NCI-H1930 (cell line): ENCODE measurements around the gene KIF26B.

ENCODE experiments used
- DNase-seq, 2 experiments: peaks; one replicate each; lab custom pipeline; 2025; lab: John Stamatoyannopoulos, UW

Gene KIF26B

DNA sequence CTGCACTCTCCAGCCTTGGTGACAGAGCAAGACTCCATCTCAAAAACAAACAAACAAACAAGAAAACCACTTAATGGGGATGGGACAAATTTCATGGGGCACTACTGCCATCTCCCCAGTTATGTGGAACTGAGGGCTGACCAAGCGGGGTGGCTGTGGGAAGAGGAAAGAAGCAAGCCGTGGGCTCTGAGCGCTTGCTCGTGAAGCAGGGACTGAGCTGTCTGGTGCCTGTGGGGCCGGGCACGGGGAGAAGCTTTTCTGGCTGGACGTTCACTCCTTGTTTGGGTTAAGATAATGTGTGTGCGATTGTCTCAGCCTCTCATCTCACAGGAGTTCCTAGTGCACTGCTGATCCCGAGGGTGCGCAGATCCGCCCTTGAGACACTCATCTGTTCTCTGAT is 22.0 kb upstream of the KIF26B start:
- no peak for DNase-seq

DNA sequence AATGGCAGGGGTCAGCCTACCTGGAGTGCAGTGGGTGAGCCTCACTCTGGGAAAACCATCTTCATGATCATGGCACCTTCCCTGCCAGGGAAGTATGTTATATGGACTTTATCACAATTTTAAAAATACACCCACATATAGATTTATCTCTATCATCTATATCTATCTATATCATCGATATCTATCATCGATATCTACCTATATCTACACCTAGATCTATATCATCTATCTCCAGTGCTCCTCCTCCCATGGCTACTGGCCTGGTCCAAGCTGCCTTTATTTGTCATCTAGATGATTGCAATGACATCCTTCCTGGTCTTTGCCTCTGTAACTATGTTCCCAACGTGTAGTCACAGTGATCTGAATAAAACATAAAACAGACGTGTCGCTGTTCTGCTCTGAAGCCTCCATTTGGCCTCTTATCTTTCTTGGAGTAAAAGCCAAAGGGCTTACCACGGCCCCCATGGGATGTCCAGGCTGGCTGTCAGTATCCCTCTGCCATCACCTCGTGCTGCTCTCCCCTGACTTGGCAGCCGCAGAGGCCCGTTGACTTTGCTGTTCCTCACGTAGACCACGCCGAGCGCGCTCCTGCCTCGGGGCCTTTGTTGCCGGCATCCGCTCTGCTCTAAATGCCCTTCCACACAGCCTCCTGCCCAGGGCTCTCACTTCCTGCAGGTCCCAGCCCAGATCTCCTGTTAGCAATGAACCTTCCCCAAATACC is 20.6 kb upstream of the KIF26B start:
- DNase-seq: no peak

DNA sequence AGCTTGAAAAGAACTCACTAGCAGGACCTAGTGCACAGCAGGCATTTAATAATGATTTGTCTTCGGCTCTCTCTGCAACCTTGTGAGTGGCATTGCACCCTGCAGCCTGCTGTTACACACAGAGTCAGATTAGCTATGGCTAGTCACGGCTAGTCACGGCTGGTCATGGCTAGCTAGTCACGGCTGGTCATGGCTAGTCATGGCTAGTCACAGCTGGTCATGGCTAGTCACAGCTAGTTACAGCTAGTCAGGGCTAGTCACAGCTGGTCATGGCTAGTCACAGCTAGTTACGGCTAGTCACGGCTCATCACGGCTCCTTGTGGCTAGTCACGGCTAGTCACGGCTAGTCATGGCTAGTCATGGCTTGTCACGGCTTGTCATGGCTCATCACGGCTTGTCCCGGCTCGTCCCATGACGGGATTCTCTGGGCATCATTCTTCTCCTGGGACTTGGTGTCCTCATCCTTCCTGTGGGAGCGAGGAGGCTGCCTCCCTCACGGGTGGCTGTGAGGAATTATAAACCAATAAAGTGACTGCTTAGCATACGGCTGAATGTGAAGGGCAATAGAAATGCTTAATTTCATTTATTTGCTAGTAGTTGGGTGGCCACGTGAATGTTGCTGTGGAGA is 12.5 kb upstream of the KIF26B start:
- DNase-seq: no peak

- DNase-seq: no peak
Observed at GRCh38 chr1:245142976-245143375, 11.8 kb upstream of the KIF26B start.

- no peak for DNase-seq
Observed at GRCh38 chr1:245143849-245144248, 10.9 kb upstream of the KIF26B start.

DNA sequence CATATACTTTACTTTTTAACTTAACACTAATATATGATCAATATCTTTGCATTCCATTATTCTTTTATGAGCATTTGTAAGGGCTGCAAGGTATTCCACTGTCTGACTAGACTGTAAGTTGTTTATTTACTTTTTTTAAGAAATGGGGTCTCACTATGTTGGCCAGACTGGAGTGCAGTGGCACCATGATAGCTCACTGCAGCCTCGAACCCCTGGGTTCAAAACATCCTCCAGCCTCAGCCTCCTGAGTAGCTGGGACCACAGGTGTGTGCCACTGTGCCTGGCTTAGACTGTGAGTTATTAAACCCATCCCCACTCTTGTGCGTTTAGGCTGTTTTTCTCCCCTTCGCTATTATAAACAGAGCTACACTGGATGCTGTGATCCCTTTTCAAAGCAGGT is 6.7 kb upstream of the KIF26B start:
- no peak for DNase-seq

DNA sequence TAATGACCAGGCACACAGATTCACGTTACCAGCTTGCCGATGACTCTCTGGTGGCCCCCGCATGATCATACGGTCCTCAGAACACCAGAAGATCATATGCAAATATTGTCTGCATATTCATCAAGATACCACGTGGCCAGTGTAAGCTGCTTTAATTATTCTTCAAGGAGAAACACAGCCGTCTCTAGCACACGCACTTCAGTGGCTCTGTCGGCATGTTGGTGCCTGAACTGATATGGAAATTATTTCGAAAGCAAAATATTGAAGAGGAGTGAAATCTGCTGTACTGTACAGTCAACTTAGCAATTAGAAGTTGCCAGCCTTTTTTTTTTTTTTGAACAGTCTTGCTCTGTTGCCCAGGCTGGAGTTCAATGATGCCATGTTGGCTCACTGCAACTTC is 5.9 kb upstream of the KIF26B start:
- DNase-seq: no peak

DNA sequence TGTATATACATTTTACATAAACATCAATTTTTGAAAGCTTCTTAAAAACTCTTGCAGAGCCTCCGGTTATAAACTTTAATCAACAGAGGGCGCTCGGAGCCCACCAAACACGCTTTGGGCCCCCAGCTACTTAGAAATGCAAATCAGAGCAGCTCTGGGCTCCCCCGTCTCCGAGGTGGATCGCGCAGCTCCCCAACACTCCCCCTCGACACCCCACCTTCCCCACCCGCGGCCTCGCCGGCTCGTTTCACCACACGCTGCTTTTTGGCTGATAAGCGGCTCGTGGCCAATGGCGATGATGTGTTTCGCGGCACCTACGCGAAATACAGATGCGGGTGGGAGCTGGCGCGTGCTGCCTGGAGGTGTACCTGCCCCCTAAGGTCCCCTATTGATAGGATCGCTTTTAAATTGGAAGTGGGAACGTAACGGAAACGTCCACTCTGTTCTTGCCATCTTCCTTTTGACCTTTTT is 1.7 kb upstream of the KIF26B start:
- DNase-seq: peak; percentile 45 to 63

GRCh38 chr1:245153552-245154428 is 995 bp upstream of the KIF26B start:
- peak in 1 of 2 experiments; percentile 20 for DNase-seq

GRCh38 chr1:245155272-245156040 is 671 bp downstream of the KIF26B start:
- DNase-seq: peak in 1 of 2 experiments; percentile 12

GRCh38 chr1:245156041-245156735 is 1.4 kb downstream of the KIF26B start:
- DNase-seq: peak; percentile 77 to 87

DNA sequence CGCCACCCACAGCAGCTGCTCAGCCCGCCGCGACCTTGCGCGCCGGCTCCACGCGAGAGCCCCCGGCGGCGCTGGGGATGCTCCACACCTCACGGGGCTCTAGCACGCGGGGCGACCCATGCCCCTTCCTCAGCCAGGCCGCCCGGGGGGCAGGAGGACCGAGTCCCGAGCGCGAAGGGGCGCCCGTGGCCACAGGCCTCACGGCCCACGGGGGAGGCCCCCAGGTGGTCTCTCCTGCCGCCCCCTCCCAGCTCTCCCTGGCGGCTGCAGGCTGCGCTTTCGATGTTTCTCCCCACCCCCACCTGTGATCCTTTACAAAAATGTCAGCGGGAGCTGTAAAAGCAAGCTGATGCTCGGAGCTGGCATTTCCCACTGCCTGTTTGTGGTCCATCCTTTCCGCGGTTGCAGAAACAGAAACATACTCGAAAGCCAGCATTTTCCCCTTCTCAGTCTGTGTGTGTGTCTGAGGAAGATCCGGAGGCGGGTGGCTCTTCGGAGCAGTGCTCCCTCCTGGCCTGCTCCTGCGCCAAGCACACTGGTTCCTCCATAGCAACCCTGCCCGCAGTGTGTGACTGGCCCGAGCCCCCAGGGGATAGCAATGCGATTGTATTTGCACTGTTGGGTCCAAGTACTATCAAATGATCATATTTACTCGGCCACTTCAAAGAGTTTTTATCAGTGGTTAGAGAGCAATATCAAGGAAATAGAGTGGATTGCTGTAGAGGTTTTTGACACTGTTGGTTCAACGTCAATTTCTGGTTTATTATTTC is 2.1 kb downstream of the KIF26B start:
- peak in 1 of 2 experiments; percentile 27 for DNase-seq

- no peak for DNase-seq
Observed at GRCh38 chr1:245158913-245159312, 4.1 kb downstream of the KIF26B start.

- no peak for DNase-seq
Observed at GRCh38 chr1:245160288-245160687, 5.5 kb downstream of the KIF26B start.

- DNase-seq: no peak
Observed at GRCh38 chr1:245160741-245161400, 6.1 kb downstream of the KIF26B start.

- no peak for DNase-seq
Observed at GRCh38 chr1:245161866-245162265, 7.1 kb downstream of the KIF26B start.

DNA sequence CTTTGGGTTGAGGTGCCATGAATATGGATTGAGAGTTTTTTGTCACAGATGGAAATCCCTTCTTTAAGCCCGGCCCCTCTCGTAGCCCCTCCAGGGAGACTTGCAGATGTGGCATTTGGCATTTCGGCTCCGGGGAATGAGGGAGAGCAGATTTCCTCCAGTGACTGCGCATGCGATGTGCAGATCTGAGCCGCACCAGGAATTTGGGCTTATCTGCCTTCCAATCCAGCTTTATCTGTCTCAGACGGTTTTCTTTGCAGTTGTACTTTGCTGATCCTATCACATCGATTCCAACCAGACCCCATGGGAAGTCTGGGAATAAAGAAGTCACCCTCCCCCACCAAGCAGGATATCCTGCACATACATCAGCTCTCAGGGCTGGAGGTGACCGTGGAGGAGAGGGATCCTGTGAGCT is 11.7 kb downstream of the KIF26B start:
- no peak for DNase-seq

GRCh38 chr1:245168086-245168485 is 13.3 kb downstream of the KIF26B start:
- no peak for DNase-seq

GRCh38 chr1:245168906-245169305 is 14.1 kb downstream of the KIF26B start:
- DNase-seq: no peak

DNA sequence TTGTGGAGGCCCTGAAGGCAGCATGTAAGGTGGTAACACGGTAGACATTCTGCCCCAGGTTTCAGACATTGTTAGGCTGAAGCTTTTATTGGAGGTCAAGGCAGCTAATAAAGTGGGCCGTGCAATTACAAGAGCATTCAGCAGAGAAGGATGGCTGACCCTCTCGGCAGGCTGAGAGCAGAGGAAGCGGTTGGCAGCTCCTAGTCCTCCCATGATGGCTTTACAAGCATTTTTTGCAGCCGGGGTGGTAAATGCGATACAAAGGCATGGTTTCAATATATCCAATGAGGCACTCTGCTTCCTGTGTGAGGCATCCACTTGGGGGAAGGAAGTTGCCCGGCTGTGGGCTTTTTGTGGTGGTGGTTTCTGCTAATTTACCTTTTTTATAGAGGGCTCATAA is 14.6 kb downstream of the KIF26B start:
- no peak for DNase-seq
